ENCODE data around the gene IVNS1ABP.

DNA sequence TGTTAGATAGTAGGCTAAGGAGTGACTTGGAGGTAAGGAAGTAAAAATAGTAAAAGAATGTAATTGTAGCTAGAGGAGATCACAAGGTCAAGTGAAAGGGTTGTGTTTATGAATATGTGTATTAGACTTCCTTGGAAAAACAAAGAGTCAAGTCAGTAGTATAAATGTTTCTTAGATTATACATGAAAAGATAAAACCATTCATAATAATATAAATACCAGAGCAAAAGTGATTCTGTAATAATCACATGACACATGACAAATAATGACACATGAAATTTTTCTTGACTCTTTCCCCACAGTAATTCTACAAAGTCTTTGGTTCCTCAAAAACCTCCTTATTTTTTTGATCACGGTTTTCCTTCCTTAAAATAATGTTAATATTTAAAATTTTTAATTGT is 56.4 kb downstream of the IVNS1ABP start:
- TF ChIP-seq NR2F2 (IDR thresholded peaks at IDR 0.05) (no peak), MAX (IDR thresholded peaks at IDR 0.05) (no peak)
- TF ChIP-seq, protein P1, sequence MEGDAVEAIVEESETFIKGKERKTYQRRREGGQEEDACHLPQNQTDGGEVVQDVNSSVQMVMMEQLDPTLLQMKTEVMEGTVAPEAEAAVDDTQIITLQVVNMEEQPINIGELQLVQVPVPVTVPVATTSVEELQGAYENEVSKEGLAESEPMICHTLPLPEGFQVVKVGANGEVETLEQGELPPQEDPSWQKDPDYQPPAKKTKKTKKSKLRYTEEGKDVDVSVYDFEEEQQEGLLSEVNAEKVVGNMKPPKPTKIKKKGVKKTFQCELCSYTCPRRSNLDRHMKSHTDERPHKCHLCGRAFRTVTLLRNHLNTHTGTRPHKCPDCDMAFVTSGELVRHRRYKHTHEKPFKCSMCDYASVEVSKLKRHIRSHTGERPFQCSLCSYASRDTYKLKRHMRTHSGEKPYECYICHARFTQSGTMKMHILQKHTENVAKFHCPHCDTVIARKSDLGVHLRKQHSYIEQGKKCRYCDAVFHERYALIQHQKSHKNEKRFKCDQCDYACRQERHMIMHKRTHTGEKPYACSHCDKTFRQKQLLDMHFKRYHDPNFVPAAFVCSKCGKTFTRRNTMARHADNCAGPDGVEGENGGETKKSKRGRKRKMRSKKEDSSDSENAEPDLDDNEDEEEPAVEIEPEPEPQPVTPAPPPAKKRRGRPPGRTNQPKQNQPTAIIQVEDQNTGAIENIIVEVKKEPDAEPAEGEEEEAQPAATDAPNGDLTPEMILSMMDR (IDR thresholded peaks at IDR 0.05; ENCODE audit: low read depth, low read length, missing input control): no peak
